K562 (cell line): Measurements from ENCODE around the gene SNX12. TPM values are rescaled to one million over a fixed set of nuclear protein-coding genes. Genes with fewer than 3 reads are reported as not detected.
A peak's percentile ranks its signal among the peaks of the same experiment; 100 is the strongest.

Experiments
- SRF ChIP-seq, 2 experiments: fragments of 250-450, 450-650 bp in 1 of 2; sonication (Bioruptor Pico) in 1 of 2; sonication (generic) in 1 of 2; formaldehyde crosslinking; IDR thresholded peaks; 2 replicates each; pipeline versions ENCODE4 v1.5.0 to v1.5.1; 2020 to 2022; ENCODE audit warnings: mild to moderate bottlenecking in 1 of 2, missing genetic modification reagents in 1 of 2
- TFAM ChIP-seq: fragments of 250-450 bp; sonication (Bioruptor Pico); conservative IDR thresholded peaks from 2 replicates; pipeline ENCODE4 v1.5.0; 2021; ENCODE audit warnings: mild to moderate bottlenecking, moderate library complexity
- ZNF780A ChIP-seq: fragments of 250-450 bp; sonication (Bioruptor Pico); IDR thresholded peaks from 2 replicates; pipeline ENCODE4 v1.5.0; 2021; ENCODE audit warnings: mild to moderate bottlenecking
- polyA plus RNA-seq, 8 experiments: library from polyadenylated mRNA; depleted of rRNA in 4 of 8; stranded (reverse) in 5 of 8; unstranded in 3 of 8; fragments of >200 nt; fragmentation: Nextera tagmentation in 2 of 8; fragmentation: Illumina TruSeq in 1 of 8; extraction: Ambion mirVana in 2 of 8; extraction: Trizol in 1 of 8; gene quantifications; 2 replicates each; pipeline versions ENCODE4 v1.2.1 to v1.2.3, GENCODE V29; 2011 to 2014; ENCODE audit warnings: inconsistent platforms in 1 of 8, missing spikeins in 1 of 8
- total RNA-seq, 7 experiments: library from RNA; depleted of rRNA in 6 of 7; stranded (reverse); fragments of >200 nt in 6 of 7; fragmentation: Illumina TruSeq in 2 of 7; extraction: Trizol in 2 of 7; gene quantifications; 2 replicates each; pipeline versions ENCODE4 v1.2.1 to v1.2.3, GENCODE V29; 2011 to 2021; ENCODE audit warnings: low replicate concordance in 1 of 7
- TF ChIP-seq, protein P1 (sequence below), 2 experiments: fragments of 450-650 bp; formaldehyde crosslinking in 1 of 2; IDR thresholded peaks; 2 replicates each; pipeline versions ENCODE4 v1.4.0 to v1.6.1; 2014 to 2020; ENCODE audit warnings: mild to moderate bottlenecking in 2 of 2, borderline replicate concordance in 1 of 2, low read depth in 1 of 2
- TF ChIP-seq, protein P2 (sequence below): fragments of 450-650 bp; formaldehyde crosslinking; IDR thresholded peaks from 2 replicates; pipeline ENCODE4 v1.4.0; 2020; ENCODE audit warnings: mild to moderate bottlenecking, moderate library complexity

Gene SNX12
- total and polyA plus RNA-seq, 9 of the 15 experiments (the other 6 are each of a cell fraction or from before 2014, with no cell fraction given) = 12.7 to 50.3 (median 37.1) TPM

DNA sequence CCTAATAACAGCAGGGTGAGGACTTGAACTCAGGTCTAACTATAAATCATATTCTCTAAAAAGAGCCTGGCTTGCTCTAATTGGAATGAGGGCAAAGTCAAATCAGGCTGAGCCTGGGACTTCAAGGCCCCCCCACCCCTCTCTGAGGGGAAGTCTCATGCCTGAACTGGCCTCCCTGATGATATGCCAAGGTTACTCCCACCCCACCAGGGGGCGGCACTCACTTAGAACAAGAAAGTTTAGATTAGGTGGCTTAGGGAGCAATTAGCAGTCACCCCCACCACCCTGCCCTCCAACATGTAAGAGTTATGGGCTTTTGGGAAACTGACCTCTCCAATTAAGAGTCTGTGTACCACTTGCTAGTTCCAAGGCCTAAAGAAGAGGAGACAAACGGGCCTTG, 30.2 kb upstream of the SNX12 start (continued):
- TF ChIP-seq TFAM (CRISPR knock-in tag) (no peak), ZNF780A (no peak), SRF (CRISPR knock-in tag; IDR thresholded peaks at IDR 0.05) (0 out of 4 replicates have a peak, but pooled peaks of 1 of the 2 experiments have one; percentile 28)
- TF ChIP-seq, protein P1, sequence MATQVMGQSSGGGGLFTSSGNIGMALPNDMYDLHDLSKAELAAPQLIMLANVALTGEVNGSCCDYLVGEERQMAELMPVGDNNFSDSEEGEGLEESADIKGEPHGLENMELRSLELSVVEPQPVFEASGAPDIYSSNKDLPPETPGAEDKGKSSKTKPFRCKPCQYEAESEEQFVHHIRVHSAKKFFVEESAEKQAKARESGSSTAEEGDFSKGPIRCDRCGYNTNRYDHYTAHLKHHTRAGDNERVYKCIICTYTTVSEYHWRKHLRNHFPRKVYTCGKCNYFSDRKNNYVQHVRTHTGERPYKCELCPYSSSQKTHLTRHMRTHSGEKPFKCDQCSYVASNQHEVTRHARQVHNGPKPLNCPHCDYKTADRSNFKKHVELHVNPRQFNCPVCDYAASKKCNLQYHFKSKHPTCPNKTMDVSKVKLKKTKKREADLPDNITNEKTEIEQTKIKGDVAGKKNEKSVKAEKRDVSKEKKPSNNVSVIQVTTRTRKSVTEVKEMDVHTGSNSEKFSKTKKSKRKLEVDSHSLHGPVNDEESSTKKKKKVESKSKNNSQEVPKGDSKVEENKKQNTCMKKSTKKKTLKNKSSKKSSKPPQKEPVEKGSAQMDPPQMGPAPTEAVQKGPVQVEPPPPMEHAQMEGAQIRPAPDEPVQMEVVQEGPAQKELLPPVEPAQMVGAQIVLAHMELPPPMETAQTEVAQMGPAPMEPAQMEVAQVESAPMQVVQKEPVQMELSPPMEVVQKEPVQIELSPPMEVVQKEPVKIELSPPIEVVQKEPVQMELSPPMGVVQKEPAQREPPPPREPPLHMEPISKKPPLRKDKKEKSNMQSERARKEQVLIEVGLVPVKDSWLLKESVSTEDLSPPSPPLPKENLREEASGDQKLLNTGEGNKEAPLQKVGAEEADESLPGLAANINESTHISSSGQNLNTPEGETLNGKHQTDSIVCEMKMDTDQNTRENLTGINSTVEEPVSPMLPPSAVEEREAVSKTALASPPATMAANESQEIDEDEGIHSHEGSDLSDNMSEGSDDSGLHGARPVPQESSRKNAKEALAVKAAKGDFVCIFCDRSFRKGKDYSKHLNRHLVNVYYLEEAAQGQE (IDR thresholded peaks at IDR 0.05; ENCODE audit: borderline replicate concordance) = peak; percentile 79
- TF ChIP-seq, protein P1 (CRISPR knock-in tag; IDR thresholded peaks at IDR 0.05; ENCODE audit: low read depth) = no peak
- TF ChIP-seq, protein P2, sequence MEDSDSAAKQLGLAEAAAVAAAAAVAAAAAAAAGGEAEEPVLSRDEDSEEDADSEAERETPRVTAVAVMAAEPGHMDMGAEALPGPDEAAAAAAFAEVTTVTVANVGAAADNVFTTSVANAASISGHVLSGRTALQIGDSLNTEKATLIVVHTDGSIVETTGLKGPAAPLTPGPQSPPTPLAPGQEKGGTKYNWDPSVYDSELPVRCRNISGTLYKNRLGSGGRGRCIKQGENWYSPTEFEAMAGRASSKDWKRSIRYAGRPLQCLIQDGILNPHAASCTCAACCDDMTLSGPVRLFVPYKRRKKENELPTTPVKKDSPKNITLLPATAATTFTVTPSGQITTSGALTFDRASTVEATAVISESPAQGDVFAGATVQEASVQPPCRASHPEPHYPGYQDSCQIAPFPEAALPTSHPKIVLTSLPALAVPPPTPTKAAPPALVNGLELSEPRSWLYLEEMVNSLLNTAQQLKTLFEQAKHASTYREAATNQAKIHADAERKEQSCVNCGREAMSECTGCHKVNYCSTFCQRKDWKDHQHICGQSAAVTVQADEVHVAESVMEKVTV = peak; percentile 58
